Measurements from ENCODE around the gene MPZL1.

DNA sequence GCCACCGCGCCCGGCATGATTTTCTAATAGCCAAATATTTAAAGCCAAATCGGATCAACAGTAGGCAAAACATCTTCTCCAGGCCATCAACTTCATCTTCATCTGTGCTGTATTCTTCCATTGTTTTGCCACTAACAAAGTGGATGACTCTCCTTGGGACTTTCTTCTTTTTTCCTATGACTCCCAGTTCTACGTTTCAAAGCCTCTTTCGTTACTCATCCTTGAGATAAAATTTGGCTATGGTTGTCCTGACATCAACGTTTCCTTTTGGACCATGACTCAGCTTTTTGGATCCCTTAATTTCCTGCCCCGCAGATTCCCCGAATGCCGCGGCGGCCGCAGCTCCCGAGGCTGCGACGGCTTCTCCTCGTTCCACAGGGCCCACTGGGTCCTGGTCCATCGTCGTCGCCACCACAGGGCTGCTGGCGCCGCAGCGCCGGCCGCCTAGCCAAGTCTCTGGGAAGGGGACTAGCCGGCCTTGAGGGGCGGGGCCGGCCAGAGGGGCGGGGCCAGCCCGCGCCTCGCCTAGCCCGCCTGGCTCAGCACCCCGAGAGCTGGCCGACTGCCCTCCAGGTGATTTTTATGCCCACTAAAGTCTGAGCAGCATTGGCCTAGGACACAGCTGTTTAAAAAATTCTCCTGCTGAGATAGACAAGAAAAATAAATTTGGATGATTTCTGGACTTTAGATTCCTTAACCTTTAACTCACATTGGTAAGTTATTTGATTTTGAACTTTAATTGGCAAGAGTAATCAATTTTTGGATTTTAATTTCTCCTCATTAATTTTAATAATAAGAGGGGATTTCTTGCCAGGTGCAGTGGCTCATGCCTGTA, 98.3 kb downstream of the MPZL1 start:
- TF ChIP-seq NFIC (IDR thresholded peaks at IDR 0.05) (no peak; the same call in 1 of the 2 replicates), TAF1 (IDR thresholded peaks at IDR 0.05; ENCODE audit: low read depth) (peak; percentile 19; the same call in 1 of the 2 replicates), EP300 (IDR thresholded peaks at IDR 0.05; ENCODE audit: borderline replicate concordance) (no peak), CREB1 (IDR thresholded peaks at IDR 0.05; ENCODE audit: low read depth) (no peak), EGR1 (IDR thresholded peaks at IDR 0.05) (no peak), YY1 (IDR thresholded peaks at IDR 0.05; ENCODE audit: low read depth) (no peak)
